Adrenal gland (tissue), 12 donors: Measurements from ENCODE around the gene MRC1. TPM values are rescaled to one million over a fixed set of nuclear protein-coding genes. Genes with fewer than 3 reads are reported as not detected.

Experiments
- DNase-seq, 7 donors: peaks; one replicate each; pipeline ENCODE4 v3.0.0-alpha.2; 2019 to 2020
- H3K27ac ChIP-seq, 5 donors: fragments of 200-600 bp; sonication (generic) in 4 of 5; 1 replicate in 3 of 5; 2 replicates in 2 of 5; pipeline versions ENCODE4 v1.5.1 to v1.8.0; 2016 to 2020; ENCODE audit warnings: mild to moderate bottlenecking in 1 of 5
- H3K27me3 ChIP-seq: fragments of 200-600 bp; 2 replicates; pipeline ENCODE4 v1.8.0; 2021
- H3K36me3 ChIP-seq, 2 donors: fragments of 200-600 bp; replicated peaks in 1 of 2; 1 replicate in 1 of 2; 2 replicates in 1 of 2; pipeline versions ENCODE4 v1.5.1 to v1.8.0; 2018 to 2022
- H3K4me1 ChIP-seq, 2 donors: fragments of 200-600 bp; replicated peaks in 1 of 2; 1 replicate in 1 of 2; 2 replicates in 1 of 2; pipeline versions ENCODE4 v1.5.1 to v1.8.0; 2018 to 2021
- H3K4me3 ChIP-seq, 4 donors: fragments of 200-600 bp; sonication (generic) in 3 of 4; one replicate each; pipeline ENCODE4 v1.5.1; 2016 to 2018
- H3K9me3 ChIP-seq, 3 donors: fragments of 200-600 bp; sonication (generic) in 1 of 3; replicated peaks in 1 of 3; 1 replicate in 2 of 3; 2 replicates in 1 of 3; pipeline versions ENCODE4 v1.5.1 to v1.8.0; 2016 to 2021
- CTCF ChIP-seq, 6 experiments: fragments of 450-650 bp in 4 of 6; fragments of 200-600 bp in 2 of 6; sonication (generic) in 1 of 6; IDR thresholded peaks; 1 replicate in 5 of 6; 2 replicates in 1 of 6; pipeline versions ENCODE4 v1.5.1 to v1.8.0; 2016 to 2021; ENCODE audit warnings: antibody characterized with exemption in 6 of 6, mild to moderate bottlenecking in 2 of 6, moderate library complexity in 1 of 6
- POLR2A ChIP-seq, 2 donors: fragments of 450-650 bp; IDR thresholded peaks; one replicate each; pipeline ENCODE4 v1.6.1; 2017; ENCODE audit warnings: antibody characterized with exemption in 2 of 2, mild to moderate bottlenecking in 2 of 2, moderate library complexity in 1 of 2
- WGBS, 4 donors: extraction: QIAGEN DNeasy Blood & Tissue Kit in 2 of 4; methylation state at CpG; one replicate each; pipeline versions ENCODE4 v1.1.5 to v1.1.7; 2013 to 2017; 5-methylcytosine and 5-hydroxymethylcytosine counted together
- intact Hi-C, 2 donors: fragments of 100-400 bp; cut with DNase I; formaldehyde crosslinking; loops; one replicate each; pipeline versions ENCODE4 v1.14.1 to v1.15.0; 2022 to 2023
- polyA plus RNA-seq, 3 donors: library from polyadenylated mRNA; stranded (reverse); fragments of 200-250 nt in 2 of 3; fragments of 350-450 nt in 1 of 3; fragmentation: Illumina TruSeq in 1 of 3; extraction: RNeasy Lipid Tissue Mini Kit (QIAGEN cat#74804) in 1 of 3; gene quantifications; one replicate each; pipeline ENCODE4 v1.2.3, GENCODE V29; 2013 to 2014
- total RNA-seq, 9 donors: library from RNA; depleted of rRNA in 4 of 9; stranded (reverse); fragments of >200 nt in 4 of 9; fragments of 120-200 nt in 1 of 9; fragmentation: NEBNext Ultra II Directional in 1 of 9; extraction: Animal tissue kit (Norgen Biotek cat#: 25700) in 1 of 9; gene quantifications; one replicate each; pipeline versions ENCODE4 v1.1.0 to v1.2.4, GENCODE V29; 2013 to 2023
- donor health status: healthy with polysubstance abuse.
- donor health status: Bipolar disorder and iron deficiency.
- donor health status: DM: yes; HTN: yes; CAD: no.
- donor health status: DM: no; HTN: no; CAD: no.
- donor health status: DM: no; HTN: no; CAD: no.
- donor health status: DM: yes; HTN: yes; CAD: no.

The MRC1 gene
- total and polyA plus RNA-seq, 12 donors, result 9.9 to 153 (median 85.0) TPM

GRCh38 chr10:17859492-17860156, 50.5 kb downstream of the MRC1 start:
- intact Hi-C loops, result no loop called here
- peaks cover 0 to 5% of the 10 kb centered on the region in 2 donors for H3K36me3 ChIP-seq
- WGBS, 4 donors, result 72 to 89% (median 85%) methylated on average over 8 of the region's 8 CpGs
- no peaks in the 10 kb centered on the region for H3K9me3 ChIP-seq
- H3K27me3 ChIP-seq, result no peaks in the 10 kb centered on the region
- no peak overlapping the region for H3K4me3 ChIP-seq
- no peak for TF ChIP-seq POLR2A (IDR thresholded peaks at IDR 0.05)
- no peak for TF ChIP-seq CTCF (IDR thresholded peaks at IDR 0.05)
- H3K27ac ChIP-seq, result no peak overlapping the region
- DNase-seq, result no peak
- H3K4me1 ChIP-seq, result no peaks in the 10 kb centered on the region

- H3K9me3 ChIP-seq, result no peaks in the 10 kb centered on the region
- H3K27me3 ChIP-seq, result no peaks in the 10 kb centered on the region
- no peaks in the 10 kb centered on the region for H3K4me1 ChIP-seq
- 84 to 90% (median 87%) methylated on average over 5 of the region's 5 CpGs for WGBS, 4 donors
- DNase-seq, result no peak
- H3K4me3 ChIP-seq, result no peak overlapping the region
- peaks cover 0 to 8% of the 10 kb centered on the region in 2 donors for H3K36me3 ChIP-seq
- H3K27ac ChIP-seq, result no peak overlapping the region
- intact Hi-C loops, result no loop called here
- TF ChIP-seq POLR2A (IDR thresholded peaks at IDR 0.05), result no peak
- no peak for TF ChIP-seq CTCF (IDR thresholded peaks at IDR 0.05)
These were observed 52.6 kb downstream of the MRC1 start for GRCh38 chr10:17861760-17862159.

GRCh38 chr10:17865351-17865750, 56.2 kb downstream of the MRC1 start:
- intact Hi-C loops, result no loop called here
- WGBS, 4 donors, result 76 to 81% (median 80%) methylated on average over 1 to 3 of the region's 3 CpGs
- Histone ChIP-seq H3K4me1 (no peaks in the 10 kb centered on the region), H3K4me3 (no peak overlapping the region), H3K36me3 (peaks cover 0 to 8% of the 10 kb centered on the region in 2 donors), H3K27me3 (no peaks in the 10 kb centered on the region), H3K9me3 (no peaks in the 10 kb centered on the region), H3K27ac (no peak overlapping the region)
- no peak for DNase-seq
- TF ChIP-seq CTCF (IDR thresholded peaks at IDR 0.05) (no peak), POLR2A (IDR thresholded peaks at IDR 0.05) (no peak)

- no peak overlapping the region for H3K27ac ChIP-seq
- intact Hi-C loops, result no loop called here
- no peak overlapping the region for H3K4me3 ChIP-seq
- TF ChIP-seq CTCF (IDR thresholded peaks at IDR 0.05) (no peak), POLR2A (IDR thresholded peaks at IDR 0.05) (no peak)
- 82 to 93% (median 90%) methylated on average over 10 of the region's 10 CpGs for WGBS, 4 donors
- no peak for DNase-seq
- H3K9me3 ChIP-seq, result no peaks in the 10 kb centered on the region
- no peaks in the 10 kb centered on the region for H3K4me1 ChIP-seq
- peaks cover 0 to 8% of the 10 kb centered on the region in 2 donors for H3K36me3 ChIP-seq
- H3K27me3 ChIP-seq, result no peaks in the 10 kb centered on the region
These were observed 57.2 kb downstream of the MRC1 start for GRCh38 chr10:17866346-17866745.
